ENCODE data around the gene HCRTR1. TPM values are rescaled to one million over a fixed set of nuclear protein-coding genes. Genes with fewer than 3 reads are reported as not detected.

HCRTR1 gene
- total and polyA plus RNA-seq, 2 of the 8 experiments (the other 6 are each of a cell fraction or from before 2014, with no cell fraction given), result 0.35 to 0.39 TPM

DNA sequence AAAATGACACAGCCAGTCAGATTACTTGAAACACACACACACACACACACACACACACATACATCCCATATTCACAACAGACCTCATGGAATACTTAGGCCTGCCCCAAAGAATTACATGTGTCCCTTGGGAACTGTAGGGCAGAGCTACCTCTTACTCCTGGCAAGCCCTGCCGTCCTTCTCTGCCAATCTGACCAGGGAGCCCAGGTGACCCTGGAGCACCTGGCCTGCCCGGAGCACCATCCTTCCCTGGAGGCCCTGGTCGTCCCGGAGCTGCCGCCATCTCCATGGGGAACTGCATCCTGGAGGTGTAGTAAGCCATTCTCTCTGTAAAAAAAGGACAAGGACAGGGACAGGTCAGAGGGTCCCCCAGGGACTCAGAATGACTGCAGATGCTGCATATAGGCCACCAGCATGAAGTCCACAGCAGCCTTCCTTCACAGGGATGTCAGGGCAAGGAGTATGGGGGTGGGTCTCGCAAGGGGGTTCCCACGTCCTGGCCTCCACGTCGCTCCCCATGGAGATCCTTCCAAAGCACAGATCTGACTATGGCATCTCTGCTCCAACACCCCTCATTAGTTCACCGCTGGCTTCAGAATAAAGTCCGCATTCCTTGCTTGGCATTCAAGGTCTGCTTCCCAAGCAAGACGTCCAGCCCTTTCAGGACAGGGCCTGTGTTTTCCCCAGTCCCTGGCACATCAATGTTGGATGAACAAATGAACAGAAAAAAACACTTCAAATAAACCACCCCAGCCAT is 36.4 kb downstream of the HCRTR1 start:
- Histone ChIP-seq H3K56ac (replicated peaks; ENCODE audit: insufficient read length, low read depth, low read length) (no peak overlapping the region), H3K4me3 (ENCODE audit: extremely low read depth in 1 of 4, insufficient read depth in 2 of 4, low read depth in 3 of 4, low read length in 4 of 4) (no peak overlapping the region), H2BK20ac (ENCODE audit: low read length) (no peak overlapping the region), H4K8ac (ENCODE audit: extremely low read depth, insufficient read depth, low read length) (no peak overlapping the region), H2AK5ac (ENCODE audit: low read depth, low read length) (no peak overlapping the region), H2AFZ (ENCODE audit: low read length) (no peak overlapping the region), H3K23ac (ENCODE audit: insufficient read length) (no peak overlapping the region), H3K79me2 (ENCODE audit: control insufficient read depth in 1 of 2, insufficient read depth in 2 of 2, low read length in 2 of 2) (no peaks in the 10 kb centered on the region), H4K91ac (replicated peaks; ENCODE audit: insufficient read length, low read length) (no peak overlapping the region), H3K79me1 (ENCODE audit: low read depth, low read length) (no peaks in the 10 kb centered on the region), H3K36me3 (ENCODE audit: control insufficient read depth in 2 of 4, insufficient read depth in 4 of 4, low read length in 3 of 4) (no peaks in the 10 kb centered on the region; a peak in 1 of 8 replicates), H3K23me2 (ENCODE audit: low read depth, low read length) (no peaks in the 10 kb centered on the region), H3K9ac (replicated peaks in 1 of 4; ENCODE audit: extremely low read depth in 1 of 4, low read depth in 3 of 4, low read length in 3 of 4) (no peak overlapping the region), H2BK12ac (ENCODE audit: low read depth, low read length) (no peak overlapping the region), H3K4me1 (replicated peaks in 1 of 4; ENCODE audit: control insufficient read depth in 3 of 4, insufficient read depth in 4 of 4, low read length in 3 of 4) (no peaks in the 10 kb centered on the region), H3K14ac (ENCODE audit: insufficient read length) (no peak overlapping the region), H2BK15ac (ENCODE audit: low read length) (no peak overlapping the region), H3K27ac (ENCODE audit: low read depth, low read length) (no peak overlapping the region), H3K18ac (ENCODE audit: extremely low read depth, low read length) (no peak overlapping the region), H4K5ac (ENCODE audit: insufficient read length, low read depth, low read length) (no peak overlapping the region), H3K27me3 (replicated peaks in 1 of 4; ENCODE audit: control insufficient read depth in 3 of 4, extremely low read depth in 1 of 4, insufficient read depth in 3 of 4, low read length in 3 of 4) (no peaks in the 10 kb centered on the region), H3K4me2 (ENCODE audit: insufficient read depth in 1 of 2, low read depth in 2 of 2, low read length in 2 of 2) (no peak overlapping the region), H3K4ac (replicated peaks; ENCODE audit: insufficient read length, low read depth, low read length) (no peak overlapping the region), H4K20me1 (replicated peaks in 1 of 2; ENCODE audit: control insufficient read depth in 1 of 2, insufficient read depth in 2 of 2, low read length in 2 of 2) (peaks cover 2% of the 10 kb centered on the region in 2 experiments), H2BK120ac (replicated peaks; ENCODE audit: low read depth, low read length) (no peak overlapping the region), H2BK5ac (ENCODE audit: low read depth, low read length) (no peak overlapping the region), H3K9me3 (ENCODE audit: insufficient read depth in 2 of 2, low read depth in 1 of 2, low read length in 1 of 2) (no peaks in the 10 kb centered on the region)
- 88% methylated on average over 12 of the region's 12 CpGs; no CpG with 5 or more reads in 1 of the 2 experiments for WGBS, 2 experiments (ENCODE audit: extremely low coverage in 1 of 2, insufficient coverage in 1 of 2, insufficient read length in 1 of 2, insufficient replicate concordance in 2 of 2, low coverage in 1 of 2, low lambda C conversion rate in 2 of 2, missing lambda C conversion rate in 1 of 2)
- no peak for DNase-seq (ENCODE audit: low read depth in 1 of 2, low spot score in 2 of 2)
- POLR2A ChIA-PET (ENCODE audit: partially characterized antibody), result interaction anchor here (0.8 to 2.5 kb wide), 3 partner anchors 9 to 35 kb away, joined by 3 to 7 read pairs (median 5); partner anchors contain the start of gene PEF1
- no peak for FAIRE-seq
- CTCF ChIA-PET (ENCODE audit: partially characterized antibody), result interaction anchor here (0.8 to 6.7 kb wide), 4 partner anchors 9 to 29 kb away, joined by 3 to 52 read pairs (median 4); partner anchors contain the start of gene PEF1
- TF ChIP-seq CTCF (IDR thresholded peaks at IDR 0.05; ENCODE audit: control extremely low read depth in 1 of 3, insufficient read depth in 1 of 3, low read depth in 1 of 3, low read length in 3 of 3) (no peak), KDM4A (IDR thresholded peaks at IDR 0.05; ENCODE audit: low read depth, low read length, severe bottlenecking) (no peak), TEAD4 (IDR thresholded peaks at IDR 0.05; ENCODE audit: low read depth, low read length) (no peak)
